GM03348 (cell line): ENCODE data around the gene CALML5.

Source experiments
- DNase-seq: peaks from one replicate; pipeline ENCODE4 v3.0.0; 2012; ENCODE audit warnings: low spot score

CALML5 gene

DNA sequence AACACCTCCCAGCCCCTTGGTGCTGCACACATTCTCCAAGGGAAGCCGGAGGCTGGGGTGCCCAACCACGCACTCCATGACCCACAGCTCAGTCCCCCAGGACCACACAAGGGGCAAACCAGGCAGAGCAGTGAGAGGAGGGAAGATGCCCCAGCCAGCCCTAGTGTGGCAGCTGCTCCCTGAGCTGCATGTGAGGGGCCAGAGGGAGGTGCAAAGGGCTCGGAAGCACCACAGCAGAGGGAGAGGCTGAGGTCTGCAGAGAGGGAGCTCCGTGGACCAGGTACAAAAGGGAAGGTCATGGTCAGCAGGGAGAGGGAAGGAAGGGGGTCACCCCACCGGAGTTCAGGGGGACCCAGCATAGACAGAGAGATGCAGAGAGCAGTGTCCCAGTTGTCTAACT is 1.5 kb upstream of the CALML5 start:
- DNase-seq, result no peak

DNA sequence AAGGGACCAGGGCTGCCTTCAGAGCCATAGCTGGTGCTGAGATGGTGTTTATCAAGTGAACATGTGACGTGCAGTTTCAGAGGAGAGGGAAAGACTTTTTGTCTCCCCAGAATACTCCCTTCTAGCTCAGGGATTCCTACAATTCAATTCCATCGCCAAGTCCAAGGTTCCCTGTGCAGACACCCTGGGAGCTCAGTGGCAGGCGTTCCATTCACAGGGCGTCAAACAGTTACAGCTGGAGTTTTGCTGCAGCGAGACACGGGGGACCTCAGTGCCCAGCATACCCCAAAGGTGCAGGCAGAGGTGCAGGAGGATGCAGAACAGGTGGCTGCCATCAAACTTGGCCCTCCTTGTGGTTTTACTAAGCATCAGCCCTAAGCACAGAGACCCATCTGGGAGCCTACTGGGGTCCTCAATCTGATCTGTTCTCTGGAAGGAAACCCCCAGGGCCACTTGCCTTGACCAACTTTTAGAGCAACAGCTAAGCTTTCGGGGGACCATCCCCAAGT is 846 bp upstream of the CALML5 start:
- no peak for DNase-seq

DNA sequence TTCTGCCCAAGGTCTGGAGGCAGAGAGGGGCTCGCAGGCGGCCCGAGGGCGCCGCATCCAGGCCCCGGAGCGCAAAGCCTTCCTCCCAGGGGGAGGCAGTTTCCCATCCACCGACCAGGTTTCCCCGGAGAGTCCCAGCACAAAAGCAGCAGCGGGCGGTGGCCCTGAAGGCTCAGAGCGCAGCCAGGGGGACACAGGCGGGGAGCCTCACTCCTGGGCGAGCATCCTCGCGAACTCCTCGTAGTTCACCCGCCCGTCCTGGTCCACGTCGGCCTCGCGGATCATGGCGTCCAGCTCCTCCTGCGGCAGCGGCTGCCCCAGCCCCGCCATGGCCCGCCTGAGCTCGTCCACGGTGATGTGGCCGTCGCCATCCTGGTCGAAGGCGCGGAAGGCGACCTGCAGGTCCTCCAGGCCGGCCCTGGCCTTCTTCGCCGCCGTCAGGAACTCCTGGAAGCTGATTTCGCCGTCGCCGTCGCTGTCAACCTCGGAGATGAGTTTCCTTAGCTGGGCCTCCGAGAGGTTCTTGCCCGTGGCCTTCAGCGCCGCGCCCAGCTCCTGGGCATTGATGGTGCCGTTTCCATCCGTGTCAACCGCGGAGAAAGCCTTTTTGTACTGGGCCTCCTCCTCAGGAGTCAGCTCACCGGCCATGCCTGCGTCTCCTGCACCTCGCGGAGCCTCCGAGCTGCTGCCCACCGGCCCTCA is 428 bp downstream of the CALML5 start:
- no peak for DNase-seq

DNA sequence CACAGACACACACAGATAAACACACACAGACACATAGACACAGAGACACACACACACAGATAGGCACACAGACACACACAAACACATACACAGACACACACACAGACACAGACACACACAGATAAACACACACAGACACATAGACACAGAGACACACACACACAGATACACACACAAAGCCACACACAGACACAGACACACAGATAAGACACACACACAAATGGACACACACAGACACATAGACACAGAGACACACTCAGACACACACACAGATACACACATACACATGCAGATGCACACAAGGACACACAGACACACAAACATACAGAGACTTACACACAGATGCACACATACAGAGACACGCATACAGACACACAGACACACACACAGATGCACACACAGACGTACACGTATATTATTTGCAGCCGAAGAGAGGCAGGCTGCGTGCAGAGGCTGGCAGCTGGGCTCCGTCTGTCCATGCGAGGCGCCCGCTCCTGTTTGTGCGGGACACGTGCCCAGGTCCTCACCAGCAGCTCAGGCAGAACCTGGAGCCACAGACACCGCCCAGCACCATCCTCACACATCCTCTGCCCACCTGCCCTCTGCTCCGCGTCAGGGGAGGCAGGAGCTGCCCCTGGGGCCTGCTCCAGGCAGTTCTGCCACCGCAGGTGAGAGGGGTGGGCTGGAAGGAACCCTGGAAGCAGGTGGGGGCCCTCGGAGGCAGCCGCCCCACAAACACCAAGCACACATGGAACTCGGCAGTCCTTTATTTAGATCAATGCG is 1.2 kb downstream of the CALML5 start:
- DNase-seq, result no peak

DNA sequence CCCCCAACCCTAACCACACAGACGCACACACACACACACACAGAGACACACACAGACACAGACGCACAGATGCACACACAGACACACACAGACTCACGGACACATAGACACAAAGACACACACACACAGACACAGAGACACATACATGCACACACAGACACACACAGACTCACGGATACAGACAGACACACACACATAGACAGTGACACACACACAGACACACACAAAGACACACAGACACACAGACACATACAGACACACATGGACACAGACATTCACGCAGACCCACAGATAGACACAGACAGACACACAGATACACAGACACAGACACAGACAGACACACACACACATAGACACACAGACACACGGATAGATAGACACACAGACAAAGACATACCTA is 2.1 kb downstream of the CALML5 start:
- no peak for DNase-seq

DNA sequence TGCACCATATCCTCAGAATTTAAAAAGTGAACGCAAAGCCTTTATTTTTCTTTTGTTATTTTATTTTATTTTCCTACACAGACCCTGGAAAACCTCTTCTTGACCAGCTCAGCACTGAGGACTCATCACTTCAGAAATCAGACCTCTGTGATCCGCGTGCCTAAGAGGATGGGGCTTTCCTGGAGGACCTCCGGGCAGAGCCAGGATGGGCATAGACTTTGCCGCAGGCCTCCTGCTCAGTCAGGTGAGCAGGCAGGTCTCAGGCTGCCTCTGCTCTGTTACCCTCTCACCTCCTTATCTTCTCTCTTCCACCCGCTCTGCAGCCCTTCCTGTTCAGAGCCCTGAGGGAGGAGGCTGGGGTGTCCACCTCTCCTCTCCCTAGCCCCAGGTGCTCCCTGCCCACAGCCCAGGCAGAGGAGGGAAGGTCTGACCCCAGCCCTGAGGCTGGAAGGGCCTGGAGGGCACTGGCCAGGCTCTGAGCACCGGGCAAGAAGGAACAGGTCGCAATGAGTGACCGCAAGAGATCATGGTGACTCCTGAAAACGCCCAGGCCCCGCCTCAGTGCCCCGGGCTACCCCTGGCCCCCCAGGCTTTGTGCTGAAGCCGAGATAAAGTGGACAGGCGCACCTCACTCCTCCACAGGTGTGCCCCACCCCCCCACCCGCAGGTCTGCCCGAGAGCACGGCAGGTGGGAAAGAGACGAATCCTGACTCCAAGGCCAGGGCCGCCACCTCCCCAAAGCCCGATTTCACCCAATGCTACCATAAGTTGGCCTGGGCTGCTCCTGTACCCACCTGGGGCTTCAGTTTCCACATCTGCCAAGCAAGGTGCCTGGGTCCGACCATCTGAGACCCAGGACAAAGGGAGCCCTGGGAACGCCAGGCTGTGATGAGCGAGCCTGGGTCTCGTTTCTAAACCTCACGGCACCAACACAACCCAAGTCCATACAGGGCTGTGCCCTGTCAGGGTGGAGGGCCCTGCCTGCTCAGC is 2.8 kb downstream of the CALML5 start:
- no peak for DNase-seq

DNA sequence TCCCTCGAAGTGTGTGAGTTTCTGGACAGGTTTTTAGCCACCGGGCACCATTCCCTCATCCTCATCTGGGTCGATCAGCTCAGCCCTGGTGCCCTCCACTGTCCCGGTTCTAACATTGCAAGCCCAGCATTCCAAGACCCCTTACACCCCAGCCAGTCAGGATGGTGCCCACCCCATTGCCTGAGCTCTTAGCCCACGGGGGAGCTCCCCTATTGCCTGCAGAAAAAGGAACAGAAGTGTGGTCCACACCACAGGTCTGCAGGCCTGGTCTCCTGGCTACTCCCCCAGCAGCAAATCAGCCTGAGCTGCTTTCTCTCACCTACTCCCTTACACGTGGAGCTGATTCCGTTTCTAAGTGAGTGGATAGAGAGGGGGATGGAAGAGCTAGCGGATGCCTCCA is 4.8 kb downstream of the CALML5 start:
- DNase-seq, result no peak

DNA sequence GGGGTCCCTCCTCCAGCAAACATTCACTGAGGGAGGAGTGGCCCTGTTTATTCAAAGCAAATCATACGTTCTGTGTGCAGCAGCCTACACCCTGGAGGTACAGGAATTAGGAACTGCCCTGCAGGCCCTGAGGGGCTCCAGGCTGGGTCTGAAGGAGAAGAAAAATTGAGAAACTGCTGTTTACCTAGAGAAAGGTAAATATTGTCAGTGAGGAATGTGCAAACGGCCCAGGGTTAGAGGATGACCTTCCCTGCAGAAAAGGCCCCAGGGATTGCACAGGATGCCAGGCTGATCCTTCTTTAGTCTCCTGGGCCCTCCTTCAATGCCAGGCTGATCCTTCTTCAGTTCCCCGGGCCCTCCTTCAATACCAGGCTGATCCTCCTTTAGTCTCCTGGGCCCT is 5.7 kb downstream of the CALML5 start:
- DNase-seq, result no peak

DNA sequence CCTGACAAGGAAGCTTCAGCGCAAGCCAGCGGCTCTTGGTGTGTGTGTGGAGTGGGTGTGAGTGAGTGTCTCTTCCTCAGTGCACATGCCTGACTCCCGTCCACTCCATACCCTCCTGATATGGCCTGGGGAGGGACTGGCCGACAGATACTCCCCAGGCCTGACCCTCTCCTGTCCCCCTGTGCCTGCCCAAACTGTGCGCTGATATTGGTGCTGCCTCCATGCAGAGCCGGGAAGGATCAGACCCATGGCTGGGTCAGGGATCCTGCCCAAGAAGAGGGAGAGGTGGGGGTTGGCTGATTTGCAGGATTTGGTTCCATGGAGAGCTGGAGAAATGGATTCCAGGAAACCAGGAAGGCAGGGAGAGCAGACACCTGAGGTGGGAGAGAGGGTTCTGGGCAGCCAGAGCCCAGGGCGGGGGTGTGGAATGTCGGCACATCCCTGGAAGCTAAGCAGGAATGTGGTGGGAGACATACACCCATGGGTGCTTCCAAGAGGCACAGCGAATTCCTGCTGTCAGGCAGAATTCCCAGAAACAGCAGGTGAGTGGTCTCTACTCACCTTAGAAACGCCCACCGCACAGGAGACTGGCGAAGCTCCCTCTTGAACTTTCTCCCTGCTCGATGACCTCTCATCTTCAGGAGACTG is 6.3 kb downstream of the CALML5 start:
- no peak for DNase-seq

DNA sequence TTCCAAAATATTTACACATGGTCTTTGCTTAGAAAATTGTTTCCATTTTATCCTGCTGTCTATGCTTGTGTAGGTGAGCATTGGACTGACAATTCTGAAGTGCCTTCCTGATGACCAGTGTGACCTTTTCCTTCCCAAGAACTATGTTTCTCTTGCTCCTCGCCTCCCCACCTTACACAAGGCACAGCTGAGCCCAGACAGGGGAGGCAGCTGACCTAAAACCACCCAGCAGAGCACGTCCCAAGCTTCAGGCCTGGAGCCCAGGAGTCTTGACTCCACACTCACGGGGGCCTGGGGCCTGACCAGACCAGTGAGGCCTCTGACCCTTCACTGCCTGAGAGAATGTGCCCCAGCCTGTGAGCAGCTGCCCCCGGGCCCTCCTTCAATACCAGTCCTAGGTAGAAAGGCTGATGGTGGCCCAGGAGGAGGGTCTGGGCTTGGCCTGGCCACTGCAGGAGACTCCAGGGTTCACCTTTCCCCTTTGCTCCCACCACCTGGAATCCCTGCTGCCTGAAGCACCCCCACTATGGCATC is 7.0 kb downstream of the CALML5 start:
- DNase-seq, result no peak

DNA sequence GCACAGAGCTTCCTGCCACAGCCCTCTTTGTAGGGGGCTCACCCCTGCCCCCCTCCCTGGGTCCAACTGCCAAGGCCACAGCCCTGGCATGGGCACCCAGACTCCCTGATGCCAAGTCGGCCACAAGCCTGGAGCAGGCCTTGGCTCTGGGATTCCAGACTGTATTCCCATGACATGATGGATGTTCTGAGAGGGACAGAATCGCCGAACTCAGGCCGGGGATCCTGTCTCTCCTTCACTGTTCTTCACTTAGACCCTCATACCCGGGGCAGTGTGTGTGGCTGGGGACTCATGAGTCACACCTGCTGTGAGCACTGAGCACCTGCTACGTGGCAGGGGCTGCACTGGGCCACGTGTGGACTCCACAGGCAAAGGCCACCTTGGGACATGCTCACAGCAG is 7.9 kb downstream of the CALML5 start:
- DNase-seq, result no peak

DNA sequence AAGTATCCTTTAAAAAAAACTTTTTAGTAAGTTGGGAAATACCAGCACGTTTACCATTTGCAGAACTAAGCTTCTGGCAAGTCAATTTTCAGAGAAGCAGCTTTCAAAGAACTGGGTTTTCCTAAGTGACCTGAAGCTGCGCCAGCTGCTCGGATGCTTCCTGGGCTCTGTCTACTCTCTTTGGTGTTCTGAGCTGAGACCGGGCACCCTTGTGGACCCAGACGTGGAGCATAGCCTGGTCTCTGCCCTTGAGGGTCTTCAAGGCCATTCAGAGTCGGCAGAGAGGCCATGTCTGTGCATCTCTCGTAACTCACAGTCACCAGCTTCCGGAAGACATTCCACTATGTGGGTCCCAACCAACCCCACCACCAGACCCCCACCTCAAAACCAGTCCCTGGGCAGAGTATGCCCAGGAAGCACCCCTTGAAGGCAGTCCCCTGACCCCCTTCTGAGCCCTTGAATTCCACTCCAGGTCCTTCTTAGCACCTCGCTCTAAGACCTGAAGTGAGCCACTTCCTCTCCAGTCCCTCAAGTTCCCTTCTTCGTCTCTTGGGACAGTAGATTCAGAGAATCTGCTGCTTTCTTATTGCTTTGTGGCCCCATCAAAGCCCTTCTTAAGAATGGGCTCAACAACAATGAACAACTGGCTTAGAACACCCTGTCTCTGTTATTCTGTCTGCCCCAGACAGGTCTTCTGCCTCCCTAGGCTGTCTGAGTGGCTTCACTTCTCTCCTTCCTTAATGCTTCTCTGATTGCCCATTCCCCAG is 8.5 kb downstream of the CALML5 start:
- DNase-seq, result no peak

DNA sequence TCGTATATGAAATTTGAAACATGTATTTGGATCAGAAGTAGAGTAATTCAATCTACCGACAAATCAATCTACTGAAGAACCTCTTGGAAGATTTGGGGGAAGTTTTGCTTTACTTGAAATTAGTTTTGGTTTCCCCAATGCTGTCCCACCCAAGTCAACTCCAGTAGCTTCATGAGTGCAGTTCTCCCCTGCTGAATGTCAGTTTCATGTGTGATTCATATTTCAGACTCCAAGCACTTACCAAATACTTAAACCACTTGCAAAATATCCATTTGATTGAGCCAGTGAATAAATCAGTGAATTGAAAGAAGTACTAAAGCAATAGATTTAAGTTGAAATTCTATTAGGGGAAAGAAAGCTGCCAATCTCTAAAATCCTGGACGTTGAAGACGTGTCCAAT is 9.3 kb downstream of the CALML5 start:
- DNase-seq, result no peak

DNA sequence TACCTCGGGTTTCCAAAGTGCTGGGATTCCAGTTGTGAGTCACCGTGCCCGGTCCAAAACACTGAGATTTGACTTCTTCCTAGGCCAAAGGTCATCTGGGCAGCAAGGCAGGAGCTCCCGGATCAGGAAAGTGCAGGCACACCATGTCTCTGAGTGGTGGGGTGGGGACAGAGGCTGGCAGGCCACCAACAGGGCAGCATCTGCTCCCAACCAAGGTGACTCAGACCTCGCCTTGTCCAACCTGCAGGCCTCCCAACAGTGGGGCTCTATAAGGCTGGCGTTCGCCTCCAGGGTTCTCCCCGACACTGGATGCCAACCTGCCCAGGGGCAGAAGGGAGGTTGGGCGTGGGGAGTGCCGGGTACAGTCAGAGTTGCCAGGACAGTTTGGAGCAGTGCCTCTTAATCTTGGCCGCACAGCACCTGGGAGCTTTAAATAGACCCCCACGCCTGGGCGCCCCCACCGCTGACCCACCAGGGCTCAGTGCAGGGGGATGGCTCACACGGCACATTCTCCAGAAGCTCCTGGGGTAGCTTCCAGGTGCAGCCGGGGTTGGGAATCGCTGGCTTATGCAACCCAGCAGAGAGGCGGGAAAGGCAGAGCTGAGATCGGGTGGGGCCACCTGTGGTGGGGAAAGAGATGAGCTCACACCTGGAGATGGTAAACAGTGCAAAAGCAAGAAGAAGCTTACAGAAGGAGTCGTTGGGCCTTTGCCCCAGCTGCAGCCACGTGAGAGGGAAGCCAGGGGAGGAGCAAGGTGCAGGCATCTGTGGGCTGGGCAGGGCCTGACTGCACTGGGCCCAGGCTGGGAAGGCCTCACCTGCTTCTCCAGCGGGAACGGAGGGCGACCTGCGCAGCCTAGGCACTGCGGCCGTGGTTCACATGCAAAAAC is 10.9 kb downstream of the CALML5 start:
- no peak for DNase-seq

DNA sequence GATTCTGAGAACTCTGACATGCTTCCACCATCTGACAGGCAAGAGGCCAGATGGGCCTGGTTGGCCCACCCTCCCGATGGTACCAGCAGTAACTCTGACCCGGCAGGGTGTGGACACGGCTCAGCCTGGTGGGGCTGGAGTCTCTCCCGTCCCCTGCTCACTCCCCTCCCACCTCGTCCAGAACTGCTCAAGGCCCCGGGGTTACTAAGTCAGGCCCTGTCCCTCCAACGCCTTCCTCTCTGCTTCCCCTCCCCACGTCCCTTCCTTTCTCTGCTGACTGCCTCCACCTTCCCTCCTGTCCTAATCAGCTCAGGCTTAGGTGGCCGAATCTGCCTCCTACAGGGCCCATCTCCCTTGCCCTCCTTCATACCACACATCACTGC is 12.5 kb downstream of the CALML5 start:
- DNase-seq, result no peak

DNA sequence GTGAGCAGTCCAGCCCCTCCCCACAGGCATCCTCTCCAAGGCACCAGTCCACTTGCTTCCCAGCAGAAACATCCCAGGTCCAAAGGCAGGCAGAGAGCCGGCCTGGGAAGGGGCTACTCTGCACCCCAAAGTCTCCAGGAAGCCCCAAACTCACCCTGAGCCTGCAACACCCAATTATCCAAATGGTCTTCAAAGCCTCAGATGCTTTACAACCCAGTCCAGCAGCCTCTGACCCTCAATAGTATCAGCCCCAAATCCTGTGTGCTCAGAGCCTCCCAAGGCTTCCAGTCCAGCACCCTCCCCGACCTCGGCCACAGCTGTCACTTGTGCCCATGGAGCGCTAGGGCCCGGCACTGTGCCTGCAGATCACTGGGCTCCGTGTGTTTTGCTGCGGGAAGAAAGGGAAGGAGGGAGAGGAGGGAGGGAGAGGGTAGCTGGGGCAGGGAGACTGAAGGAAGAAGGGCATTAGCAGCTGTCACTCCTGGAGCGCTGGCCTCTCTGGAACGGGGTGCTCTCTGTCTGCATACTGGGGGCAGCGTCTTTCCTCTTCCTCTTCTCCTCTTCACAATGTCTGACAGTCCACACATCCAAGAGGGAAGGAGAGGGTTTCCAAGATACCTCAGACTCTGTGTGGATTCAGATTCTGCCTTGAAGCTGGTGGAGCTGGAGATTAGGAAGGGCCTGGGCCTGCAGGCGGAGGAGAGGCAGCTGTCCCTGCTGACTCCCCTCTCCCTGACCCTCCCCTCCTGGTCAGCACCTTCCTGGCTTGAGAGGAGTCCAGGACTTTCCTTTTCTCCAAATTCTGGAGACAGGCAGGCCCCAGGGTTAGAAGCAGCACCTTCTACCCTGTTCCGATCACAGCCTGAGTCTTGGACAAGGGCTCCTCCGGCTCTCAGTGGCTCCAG is 13.2 kb downstream of the CALML5 start:
- DNase-seq, result no peak

DNA sequence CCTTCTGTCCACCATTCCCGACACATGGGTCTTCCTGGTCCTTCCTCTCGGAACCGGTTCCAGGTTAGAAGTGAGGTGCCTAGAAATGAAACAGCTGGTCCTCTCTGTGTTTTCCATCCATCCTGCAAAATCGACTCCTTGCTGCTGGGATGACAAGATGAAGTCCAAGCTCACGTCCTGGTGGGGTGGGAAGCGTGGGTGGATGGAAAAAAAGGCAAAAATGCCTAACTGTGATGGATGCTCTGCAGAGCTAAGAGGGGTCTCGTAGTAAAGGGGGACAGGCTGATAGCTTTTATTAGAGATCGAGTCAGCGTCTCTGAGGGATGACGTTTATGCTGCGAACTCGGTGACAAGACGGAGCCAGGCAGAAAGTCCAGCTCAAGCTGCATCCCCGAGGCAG is 14.1 kb downstream of the CALML5 start:
- DNase-seq, result no peak

DNA sequence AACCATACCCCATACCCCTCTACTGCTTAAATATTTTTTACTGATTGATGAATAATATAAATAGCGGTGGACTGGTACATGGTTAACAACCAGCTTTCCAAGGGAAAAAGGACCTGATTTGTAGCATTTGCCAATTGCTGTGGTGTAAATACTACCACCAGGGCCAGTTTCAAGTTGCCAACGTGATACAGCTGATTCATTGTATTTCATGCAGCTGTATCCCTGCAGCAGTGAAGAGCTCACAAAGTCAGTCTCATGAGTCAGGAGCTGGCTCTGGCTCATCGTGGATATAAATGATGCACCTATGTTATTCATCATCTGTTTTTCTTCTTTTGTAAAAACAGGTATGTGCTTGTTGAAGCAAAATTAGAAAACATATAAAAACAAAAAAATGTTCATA is 15.2 kb downstream of the CALML5 start:
- no peak for DNase-seq

DNA sequence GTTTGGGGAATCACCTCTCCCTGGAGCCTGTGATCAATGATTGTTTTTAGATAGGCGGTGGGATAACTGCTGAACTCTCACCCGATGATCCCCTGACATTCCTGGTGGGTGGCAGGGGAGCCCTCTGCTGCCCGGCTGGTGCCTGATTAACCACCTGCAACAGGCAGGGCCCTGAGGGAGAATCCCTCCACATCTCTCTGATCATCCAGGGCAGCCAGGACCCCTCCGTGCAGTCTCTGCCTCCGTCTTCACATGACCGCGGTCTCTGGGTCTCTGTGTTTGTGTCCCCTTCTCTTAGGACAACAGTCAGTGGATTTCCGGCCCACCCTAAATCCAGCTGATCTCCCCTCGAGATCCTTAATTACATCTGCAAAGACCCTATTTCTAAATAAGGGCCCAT is 17.4 kb downstream of the CALML5 start:
- DNase-seq, result no peak
